ENCODE measurements around the gene INIP.

INIP gene

GRCh38 chr9:112654282-112654681, 63.6 kb downstream of the INIP start:
- Histone ChIP-seq H3K27ac (ENCODE audit: low read depth, low read length) (no peak overlapping the region), H3K9ac (ENCODE audit: low read length) (no peak overlapping the region), H3K27me3 (ENCODE audit: control insufficient read depth, insufficient read depth, low read length) (no peaks in the 10 kb centered on the region), H3K4me1 (ENCODE audit: control insufficient read depth, insufficient read depth, low read length) (no peaks in the 10 kb centered on the region), H3K4me3 (ENCODE audit: low read length) (no peak overlapping the region), H3K36me3 (ENCODE audit: control insufficient read depth, insufficient read depth, low read length) (no peaks in the 10 kb centered on the region)

GRCh38 chr9:112648624-112649023, 69.3 kb downstream of the INIP start:
- Histone ChIP-seq H3K9ac (ENCODE audit: low read length) (no peak overlapping the region), H3K27me3 (ENCODE audit: control insufficient read depth, insufficient read depth, low read length) (no peaks in the 10 kb centered on the region), H3K27ac (ENCODE audit: low read depth, low read length) (no peak overlapping the region), H3K4me1 (ENCODE audit: control insufficient read depth, insufficient read depth, low read length) (no peaks in the 10 kb centered on the region), H3K36me3 (ENCODE audit: control insufficient read depth, insufficient read depth, low read length) (no peaks in the 10 kb centered on the region), H3K4me3 (ENCODE audit: low read length) (no peak overlapping the region)

- Histone ChIP-seq H3K27me3 (ENCODE audit: control insufficient read depth, insufficient read depth, low read length) (no peaks in the 10 kb centered on the region), H3K4me1 (ENCODE audit: control insufficient read depth, insufficient read depth, low read length) (no peaks in the 10 kb centered on the region), H3K4me3 (ENCODE audit: low read length) (no peak overlapping the region), H3K36me3 (ENCODE audit: control insufficient read depth, insufficient read depth, low read length) (no peaks in the 10 kb centered on the region), H3K27ac (ENCODE audit: low read depth, low read length) (no peak overlapping the region), H3K9ac (ENCODE audit: low read length) (no peak overlapping the region)
These were observed 70.3 kb downstream of the INIP start for GRCh38 chr9:112647596-112647995.

GRCh38 chr9:112642126-112642525, 75.8 kb downstream of the INIP start:
- no peaks in the 10 kb centered on the region for H3K27me3 ChIP-seq (ENCODE audit: control insufficient read depth, insufficient read depth, low read length)
- no peak overlapping the region for H3K4me3 ChIP-seq (ENCODE audit: low read length)
- no peak overlapping the region for H3K9ac ChIP-seq (ENCODE audit: low read length)
- H3K4me1 ChIP-seq (ENCODE audit: control insufficient read depth, insufficient read depth, low read length): no peaks in the 10 kb centered on the region
- no peak overlapping the region for H3K27ac ChIP-seq (ENCODE audit: low read depth, low read length)
- no peaks in the 10 kb centered on the region for H3K36me3 ChIP-seq (ENCODE audit: control insufficient read depth, insufficient read depth, low read length)

GRCh38 chr9:112640311-112640710, 77.6 kb downstream of the INIP start:
- Histone ChIP-seq H3K27ac (ENCODE audit: low read depth, low read length) (no peak overlapping the region), H3K36me3 (ENCODE audit: control insufficient read depth, insufficient read depth, low read length) (no peaks in the 10 kb centered on the region), H3K9ac (ENCODE audit: low read length) (no peak overlapping the region), H3K27me3 (ENCODE audit: control insufficient read depth, insufficient read depth, low read length) (no peaks in the 10 kb centered on the region), H3K4me1 (ENCODE audit: control insufficient read depth, insufficient read depth, low read length) (no peaks in the 10 kb centered on the region), H3K4me3 (ENCODE audit: low read length) (no peak overlapping the region)

All from rectal smooth muscle tissue (tissue), 1 donor.